ENCODE data around the gene CCDC170.

The CCDC170 gene

GRCh38 chr6:151641028-151641427 lies 147.2 kb downstream of the CCDC170 start:
- no peak overlapping the region for H3K9ac ChIP-seq (ENCODE audit: low read length)
- H3K27me3 ChIP-seq (ENCODE audit: control insufficient read depth in 1 of 2, insufficient read depth in 2 of 2, low read length in 2 of 2): no peaks in the 10 kb centered on the region
- no peaks in the 10 kb centered on the region for H3K4me1 ChIP-seq (ENCODE audit: insufficient read depth, low read length)
- H3K4me3 ChIP-seq (ENCODE audit: low read depth in 1 of 2, low read length in 2 of 2): no peak overlapping the region
- no peak overlapping the region for H3K27ac ChIP-seq (ENCODE audit: low read depth, low read length)
- H3K36me3 ChIP-seq (ENCODE audit: insufficient read depth, low read length): no peaks in the 10 kb centered on the region
- peaks cover 7% of the 10 kb centered on the region for H3K9me3 ChIP-seq (ENCODE audit: low read length)

GRCh38 chr6:151647976-151648639 lies 154.3 kb downstream of the CCDC170 start:
- H3K4me1 ChIP-seq (ENCODE audit: insufficient read depth, low read length): no peaks in the 10 kb centered on the region
- H3K9ac ChIP-seq (ENCODE audit: low read length): no peak overlapping the region
- no peaks in the 10 kb centered on the region for H3K36me3 ChIP-seq (ENCODE audit: insufficient read depth, low read length)
- H3K4me3 ChIP-seq (ENCODE audit: low read depth in 1 of 2, low read length in 2 of 2): no peak overlapping the region
- H3K27me3 ChIP-seq (ENCODE audit: control insufficient read depth in 1 of 2, insufficient read depth in 2 of 2, low read length in 2 of 2): no peaks in the 10 kb centered on the region
- H3K9me3 ChIP-seq (ENCODE audit: low read length): no peaks in the 10 kb centered on the region
- H3K27ac ChIP-seq (ENCODE audit: low read depth, low read length): no peak overlapping the region

- no peak overlapping the region for H3K27ac ChIP-seq (ENCODE audit: low read depth, low read length)
- no peaks in the 10 kb centered on the region for H3K27me3 ChIP-seq (ENCODE audit: control insufficient read depth in 1 of 2, insufficient read depth in 2 of 2, low read length in 2 of 2)
- H3K4me1 ChIP-seq (ENCODE audit: insufficient read depth, low read length): no peaks in the 10 kb centered on the region
- H3K9me3 ChIP-seq (ENCODE audit: low read length): no peaks in the 10 kb centered on the region
- H3K36me3 ChIP-seq (ENCODE audit: insufficient read depth, low read length): no peaks in the 10 kb centered on the region
- no peak overlapping the region for H3K9ac ChIP-seq (ENCODE audit: low read length)
- H3K4me3 ChIP-seq (ENCODE audit: low read depth in 1 of 2, low read length in 2 of 2): no peak overlapping the region
These were observed 156.0 kb downstream of the CCDC170 start for GRCh38 chr6:151649835-151650234.

GRCh38 chr6:151651639-151652038 lies 157.8 kb downstream of the CCDC170 start:
- Histone ChIP-seq H3K9ac (ENCODE audit: low read length) (no peak overlapping the region), H3K9me3 (ENCODE audit: low read length) (no peaks in the 10 kb centered on the region), H3K27ac (ENCODE audit: low read depth, low read length) (no peak overlapping the region), H3K27me3 (ENCODE audit: control insufficient read depth in 1 of 2, insufficient read depth in 2 of 2, low read length in 2 of 2) (no peaks in the 10 kb centered on the region), H3K4me1 (ENCODE audit: insufficient read depth, low read length) (no peaks in the 10 kb centered on the region), H3K4me3 (ENCODE audit: low read depth in 1 of 2, low read length in 2 of 2) (no peak overlapping the region), H3K36me3 (ENCODE audit: insufficient read depth, low read length) (no peaks in the 10 kb centered on the region)

- no peak overlapping the region for H3K27ac ChIP-seq (ENCODE audit: low read depth, low read length)
- H3K4me1 ChIP-seq (ENCODE audit: insufficient read depth, low read length): no peaks in the 10 kb centered on the region
- H3K27me3 ChIP-seq (ENCODE audit: control insufficient read depth in 1 of 2, insufficient read depth in 2 of 2, low read length in 2 of 2): no peaks in the 10 kb centered on the region
- no peaks in the 10 kb centered on the region for H3K36me3 ChIP-seq (ENCODE audit: insufficient read depth, low read length)
- H3K9me3 ChIP-seq (ENCODE audit: low read length): no peaks in the 10 kb centered on the region
- H3K9ac ChIP-seq (ENCODE audit: low read length): no peak overlapping the region
- no peak overlapping the region for H3K4me3 ChIP-seq (ENCODE audit: low read depth in 1 of 2, low read length in 2 of 2)
These were observed 158.5 kb downstream of the CCDC170 start for GRCh38 chr6:151652325-151652724.

- no peaks in the 10 kb centered on the region for H3K4me1 ChIP-seq (ENCODE audit: insufficient read depth, low read length)
These were observed 161.3 kb downstream of the CCDC170 start for GRCh38 chr6:151655099-151655498.

GRCh38 chr6:151656392-151656791 lies 162.6 kb downstream of the CCDC170 start:
- Histone ChIP-seq H3K27ac (ENCODE audit: low read depth, low read length) (no peak overlapping the region), H3K27me3 (ENCODE audit: control insufficient read depth in 1 of 2, insufficient read depth in 2 of 2, low read length in 2 of 2) (no peaks in the 10 kb centered on the region), H3K4me3 (ENCODE audit: low read depth in 1 of 2, low read length in 2 of 2) (no peak overlapping the region), H3K9me3 (ENCODE audit: low read length) (no peaks in the 10 kb centered on the region), H3K9ac (ENCODE audit: low read length) (no peak overlapping the region), H3K4me1 (ENCODE audit: insufficient read depth, low read length) (no peaks in the 10 kb centered on the region), H3K36me3 (ENCODE audit: insufficient read depth, low read length) (no peaks in the 10 kb centered on the region)

More at GRCh38 chr6:151655099-151655498, 161.3 kb downstream of the CCDC170 start:
- no peak overlapping the region for H3K4me3 ChIP-seq (ENCODE audit: low read depth in 1 of 2, low read length in 2 of 2)
- no peak overlapping the region for H3K9ac ChIP-seq (ENCODE audit: low read length)
- H3K27ac ChIP-seq (ENCODE audit: low read depth, low read length): no peak overlapping the region
- no peaks in the 10 kb centered on the region for H3K27me3 ChIP-seq (ENCODE audit: control insufficient read depth in 1 of 2, insufficient read depth in 2 of 2, low read length in 2 of 2)
- no peaks in the 10 kb centered on the region for H3K9me3 ChIP-seq (ENCODE audit: low read length)
- no peaks in the 10 kb centered on the region for H3K36me3 ChIP-seq (ENCODE audit: insufficient read depth, low read length)

GRCh38 chr6:151658091-151658490 lies 164.3 kb downstream of the CCDC170 start:
- Histone ChIP-seq H3K9ac (ENCODE audit: low read length) (no peak overlapping the region), H3K4me3 (ENCODE audit: low read depth in 1 of 2, low read length in 2 of 2) (no peak overlapping the region), H3K36me3 (ENCODE audit: insufficient read depth, low read length) (no peaks in the 10 kb centered on the region), H3K27ac (ENCODE audit: low read depth, low read length) (no peak overlapping the region), H3K27me3 (ENCODE audit: control insufficient read depth in 1 of 2, insufficient read depth in 2 of 2, low read length in 2 of 2) (no peaks in the 10 kb centered on the region), H3K9me3 (ENCODE audit: low read length) (no peaks in the 10 kb centered on the region), H3K4me1 (ENCODE audit: insufficient read depth, low read length) (peaks cover 8% of the 10 kb centered on the region)

- no peaks in the 10 kb centered on the region for H3K36me3 ChIP-seq (ENCODE audit: insufficient read depth, low read length)
- H3K27me3 ChIP-seq (ENCODE audit: control insufficient read depth in 1 of 2, insufficient read depth in 2 of 2, low read length in 2 of 2): no peaks in the 10 kb centered on the region
- H3K9me3 ChIP-seq (ENCODE audit: low read length): no peaks in the 10 kb centered on the region
- no peak overlapping the region for H3K27ac ChIP-seq (ENCODE audit: low read depth, low read length)
- no peak overlapping the region for H3K4me3 ChIP-seq (ENCODE audit: low read depth in 1 of 2, low read length in 2 of 2)
- H3K4me1 ChIP-seq (ENCODE audit: insufficient read depth, low read length): peaks cover 8% of the 10 kb centered on the region
- no peak overlapping the region for H3K9ac ChIP-seq (ENCODE audit: low read length)
These were observed 165.4 kb downstream of the CCDC170 start for GRCh38 chr6:151659212-151659611.

- no peak overlapping the region for H3K27ac ChIP-seq (ENCODE audit: low read depth, low read length)
- H3K27me3 ChIP-seq (ENCODE audit: control insufficient read depth in 1 of 2, insufficient read depth in 2 of 2, low read length in 2 of 2): no peaks in the 10 kb centered on the region
These were observed 167.7 kb downstream of the CCDC170 start for GRCh38 chr6:151661509-151661908.

GRCh38 chr6:151661928-151662327 lies 168.1 kb downstream of the CCDC170 start:
- H3K27ac ChIP-seq (ENCODE audit: low read depth, low read length): no peak overlapping the region
- H3K27me3 ChIP-seq (ENCODE audit: control insufficient read depth in 1 of 2, insufficient read depth in 2 of 2, low read length in 2 of 2): no peaks in the 10 kb centered on the region
- H3K4me3 ChIP-seq (ENCODE audit: low read depth in 1 of 2, low read length in 2 of 2): no peak overlapping the region
- H3K9ac ChIP-seq (ENCODE audit: low read length): no peak overlapping the region
- H3K4me1 ChIP-seq (ENCODE audit: insufficient read depth, low read length): peaks cover 8% of the 10 kb centered on the region
- H3K36me3 ChIP-seq (ENCODE audit: insufficient read depth, low read length): no peaks in the 10 kb centered on the region
- no peaks in the 10 kb centered on the region for H3K9me3 ChIP-seq (ENCODE audit: low read length)

More at GRCh38 chr6:151661509-151661908, 167.7 kb downstream of the CCDC170 start:
- Histone ChIP-seq H3K9ac (ENCODE audit: low read length) (no peak overlapping the region), H3K36me3 (ENCODE audit: insufficient read depth, low read length) (no peaks in the 10 kb centered on the region), H3K9me3 (ENCODE audit: low read length) (no peaks in the 10 kb centered on the region), H3K4me1 (ENCODE audit: insufficient read depth, low read length) (peaks cover 8% of the 10 kb centered on the region), H3K4me3 (ENCODE audit: low read depth in 1 of 2, low read length in 2 of 2) (no peak overlapping the region)

GRCh38 chr6:151663559-151663958 lies 169.7 kb downstream of the CCDC170 start:
- no peaks in the 10 kb centered on the region for H3K36me3 ChIP-seq (ENCODE audit: insufficient read depth, low read length)
- H3K27ac ChIP-seq (ENCODE audit: low read depth, low read length): no peak overlapping the region
- no peak overlapping the region for H3K9ac ChIP-seq (ENCODE audit: low read length)
- no peaks in the 10 kb centered on the region for H3K27me3 ChIP-seq (ENCODE audit: control insufficient read depth in 1 of 2, insufficient read depth in 2 of 2, low read length in 2 of 2)
- H3K4me1 ChIP-seq (ENCODE audit: insufficient read depth, low read length): peaks cover 8% of the 10 kb centered on the region
- H3K4me3 ChIP-seq (ENCODE audit: low read depth in 1 of 2, low read length in 2 of 2): no peak overlapping the region
- no peaks in the 10 kb centered on the region for H3K9me3 ChIP-seq (ENCODE audit: low read length)
